GM12875 (cell line): ENCODE results near the gene BRSK2.

Experiments
- H3K4me3 ChIP-seq: one replicate; pipeline ENCODE4 v1.5.1; 2011; ENCODE audit warnings: low read depth, low read length, control low read depth
- TF ChIP-seq, protein P1 (sequence below): IDR thresholded peaks from 2 replicates; pipeline ENCODE4 v1.5.1; 2011; ENCODE audit warnings: low read depth, mild to moderate bottlenecking, control low read depth, inconsistent platforms, low read length, moderate library complexity, borderline replicate concordance; ENCODE audit not compliant: insufficient read depth

BRSK2 gene

DNA sequence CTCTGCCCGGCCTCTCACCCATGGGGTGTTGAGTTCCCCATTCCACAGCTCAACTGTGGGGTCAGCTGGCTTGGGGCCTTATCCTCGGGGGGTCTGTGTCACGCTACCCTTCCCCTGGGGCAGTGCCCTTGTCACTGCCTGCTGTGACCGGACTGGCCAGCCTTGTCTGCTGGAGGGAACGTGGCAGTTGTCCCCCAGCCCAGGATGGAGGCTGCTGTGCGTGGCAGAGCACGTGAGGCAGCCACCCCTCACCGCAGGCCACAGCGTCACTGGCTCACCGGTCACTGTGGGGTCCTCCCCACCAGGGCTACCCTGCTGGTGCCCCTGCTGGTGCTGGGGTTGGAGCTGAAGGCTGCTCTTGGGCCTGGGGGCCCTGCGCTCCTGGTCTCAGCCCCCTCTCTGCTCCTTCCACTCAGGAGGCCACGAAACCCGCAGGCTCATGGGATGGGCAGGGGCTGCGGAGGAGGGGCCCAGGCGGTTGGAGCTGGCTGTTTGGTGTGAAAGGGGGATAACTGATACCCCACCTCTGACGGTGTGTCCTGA lies 13.4 kb downstream of the BRSK2 start:
- no peak overlapping the region for H3K4me3 ChIP-seq
- TF ChIP-seq, protein P1, sequence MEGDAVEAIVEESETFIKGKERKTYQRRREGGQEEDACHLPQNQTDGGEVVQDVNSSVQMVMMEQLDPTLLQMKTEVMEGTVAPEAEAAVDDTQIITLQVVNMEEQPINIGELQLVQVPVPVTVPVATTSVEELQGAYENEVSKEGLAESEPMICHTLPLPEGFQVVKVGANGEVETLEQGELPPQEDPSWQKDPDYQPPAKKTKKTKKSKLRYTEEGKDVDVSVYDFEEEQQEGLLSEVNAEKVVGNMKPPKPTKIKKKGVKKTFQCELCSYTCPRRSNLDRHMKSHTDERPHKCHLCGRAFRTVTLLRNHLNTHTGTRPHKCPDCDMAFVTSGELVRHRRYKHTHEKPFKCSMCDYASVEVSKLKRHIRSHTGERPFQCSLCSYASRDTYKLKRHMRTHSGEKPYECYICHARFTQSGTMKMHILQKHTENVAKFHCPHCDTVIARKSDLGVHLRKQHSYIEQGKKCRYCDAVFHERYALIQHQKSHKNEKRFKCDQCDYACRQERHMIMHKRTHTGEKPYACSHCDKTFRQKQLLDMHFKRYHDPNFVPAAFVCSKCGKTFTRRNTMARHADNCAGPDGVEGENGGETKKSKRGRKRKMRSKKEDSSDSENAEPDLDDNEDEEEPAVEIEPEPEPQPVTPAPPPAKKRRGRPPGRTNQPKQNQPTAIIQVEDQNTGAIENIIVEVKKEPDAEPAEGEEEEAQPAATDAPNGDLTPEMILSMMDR = no peak

DNA sequence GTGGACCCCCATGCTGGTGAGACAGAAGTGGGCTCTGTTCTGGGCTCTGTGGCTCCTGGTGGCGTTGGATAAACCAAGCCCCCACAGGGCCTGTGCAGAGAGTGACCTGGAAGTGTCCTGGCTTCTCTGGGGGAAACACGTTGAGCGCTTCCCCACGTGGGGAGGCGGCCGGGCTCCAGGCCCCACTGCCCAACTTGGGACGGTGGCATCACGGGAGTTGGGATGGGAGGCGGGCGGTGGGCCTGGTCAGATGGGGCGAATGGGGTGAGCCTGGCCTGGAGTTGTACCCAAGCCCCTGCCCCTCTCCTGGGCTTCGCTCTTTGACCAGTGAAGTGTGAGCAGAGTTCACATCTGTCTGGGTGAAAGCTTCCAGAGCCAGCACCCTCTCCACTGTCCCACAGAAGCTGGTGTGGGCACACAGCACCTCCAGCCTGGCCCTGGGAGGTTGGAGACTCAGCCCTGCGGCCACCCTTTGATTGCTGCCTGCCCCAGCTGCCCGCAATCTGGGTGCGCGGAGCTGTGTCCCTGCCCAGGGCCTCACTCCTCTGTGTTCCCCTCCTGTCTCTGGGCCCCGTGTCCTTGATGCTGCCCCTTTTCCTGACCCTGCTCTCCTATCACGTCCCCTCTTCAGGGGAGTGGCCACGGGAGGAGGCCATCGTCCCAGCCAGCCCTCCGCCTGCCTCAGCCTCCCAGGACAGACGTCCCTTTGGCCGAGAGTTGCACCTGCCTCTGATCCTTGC lies 14.2 kb downstream of the BRSK2 start:
- no peak overlapping the region for H3K4me3 ChIP-seq
- TF ChIP-seq, protein P1 = no peak

DNA sequence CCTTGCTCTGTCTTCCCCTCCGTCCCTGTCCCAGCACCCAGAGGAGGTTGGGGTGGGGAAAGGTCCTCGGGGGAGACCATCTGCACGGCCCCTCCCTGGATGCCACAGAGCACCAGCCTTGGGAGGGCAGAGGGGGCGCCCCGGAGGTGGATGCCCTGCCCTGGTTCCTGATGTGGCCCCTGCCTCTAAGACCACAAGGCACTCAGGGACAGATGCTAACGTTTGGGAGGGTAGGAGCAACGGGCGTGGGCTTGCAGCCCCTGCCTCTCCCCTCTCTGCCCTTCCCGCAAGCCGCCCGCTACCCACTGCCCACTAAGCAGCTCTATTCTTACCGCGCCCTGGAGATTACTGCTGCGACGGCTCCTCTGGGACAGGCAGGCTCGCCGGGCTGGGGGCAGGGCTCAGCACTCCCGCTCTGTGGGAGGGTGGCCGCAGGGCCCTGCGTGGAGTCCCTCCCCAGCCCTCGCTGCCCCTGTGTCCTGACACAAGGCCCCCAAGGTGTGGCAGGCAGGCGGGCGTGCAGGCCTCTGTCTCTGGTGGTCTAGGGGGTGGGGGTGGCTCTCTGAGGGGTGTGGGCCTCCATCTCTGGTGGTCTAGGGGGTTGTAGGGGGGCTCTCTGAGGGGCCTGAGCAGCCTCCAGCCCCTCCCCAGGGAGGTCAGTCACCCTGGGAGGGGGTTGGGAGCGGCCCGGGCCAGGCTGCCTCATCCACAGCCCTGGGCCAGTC lies 14.9 kb downstream of the BRSK2 start:
- H3K4me3 ChIP-seq = no peak overlapping the region
- TF ChIP-seq, protein P1 = no peak

DNA sequence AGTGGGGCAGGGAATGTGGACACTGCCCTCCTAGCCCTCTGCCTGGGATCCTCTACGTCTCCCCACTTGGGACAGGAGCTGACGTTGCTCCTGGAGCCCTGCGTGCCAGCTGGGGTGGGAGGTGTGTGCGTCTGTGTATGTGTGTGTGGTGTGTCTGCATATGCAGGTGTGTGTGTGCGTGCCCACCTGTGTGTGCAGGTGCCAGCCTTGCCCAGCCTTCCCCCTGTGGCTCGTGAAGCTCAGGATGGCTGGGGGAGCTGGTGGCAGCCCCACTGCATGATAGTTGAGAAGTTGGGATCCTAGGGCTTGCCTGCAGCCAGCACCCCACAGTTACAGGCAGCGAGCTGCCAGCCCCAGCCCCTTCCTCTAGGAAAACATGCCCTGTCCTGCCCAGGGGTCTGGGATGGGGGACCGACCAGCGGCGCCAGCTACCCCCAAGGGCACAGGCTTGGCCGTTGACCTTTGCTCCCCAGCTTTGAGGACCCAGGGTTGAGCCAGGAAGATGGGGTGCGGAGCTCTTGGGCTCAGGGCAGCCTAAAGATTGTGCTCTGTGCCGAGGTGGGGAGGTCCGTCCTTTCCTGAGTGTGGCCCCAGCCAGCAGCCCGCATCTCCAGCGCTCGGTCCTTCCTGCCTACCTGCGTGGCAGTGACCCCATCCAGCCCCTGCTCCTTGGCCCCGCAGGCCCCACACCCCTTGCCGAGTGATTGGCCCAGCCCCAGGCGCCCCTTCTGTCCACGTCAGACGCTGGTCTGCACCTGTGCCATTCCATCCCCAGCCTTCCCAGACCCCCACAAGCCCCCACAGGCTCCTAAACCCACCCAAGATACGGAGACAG lies 15.7 kb downstream of the BRSK2 start:
- H3K4me3 ChIP-seq = no peak overlapping the region
- TF ChIP-seq, protein P1 = no peak

DNA sequence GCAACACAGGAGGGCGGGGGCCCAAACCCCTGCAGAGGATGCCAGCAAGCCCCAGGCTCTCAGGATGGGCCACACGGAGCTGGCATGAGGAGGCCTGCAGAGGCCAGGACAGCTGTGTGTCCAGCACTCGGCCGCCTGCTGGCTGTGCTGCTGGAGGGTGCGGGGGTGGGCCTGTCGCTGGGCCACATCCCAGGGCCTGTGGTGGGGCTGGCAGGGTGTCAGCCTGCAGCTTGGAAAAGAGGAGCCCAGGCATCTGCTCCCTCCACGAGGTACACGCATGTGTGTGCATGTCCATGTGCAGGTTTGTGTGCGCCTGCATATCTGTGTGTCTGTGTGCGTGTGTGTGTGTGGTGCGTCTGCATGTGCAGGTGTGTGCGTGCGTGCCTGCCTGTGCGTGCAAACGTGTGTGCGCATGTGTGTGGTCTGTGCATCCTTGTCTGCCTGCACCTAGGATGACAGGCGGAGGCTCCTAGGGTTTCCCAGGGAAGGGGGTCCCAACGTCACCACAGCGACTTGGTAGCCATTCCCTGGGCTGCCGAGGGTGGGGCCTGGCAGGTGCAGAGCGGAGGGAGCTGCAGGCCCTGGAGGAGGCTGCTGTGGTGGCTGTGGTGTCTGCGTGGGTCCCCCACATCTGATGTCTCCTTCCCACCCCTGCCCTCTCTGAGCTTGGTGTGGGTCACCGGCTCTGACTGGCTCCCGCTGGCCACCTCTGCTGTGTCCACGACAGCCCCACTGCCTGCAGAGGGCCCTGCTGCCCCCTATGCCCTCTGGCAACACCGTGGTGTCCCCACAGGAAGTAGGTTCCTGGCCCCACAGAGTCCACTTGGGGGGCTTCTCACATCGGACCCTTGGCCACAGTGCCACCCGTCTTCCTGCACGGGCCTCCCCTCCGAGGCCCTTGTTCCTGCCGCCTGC lies 17.1 kb downstream of the BRSK2 start:
- TF ChIP-seq, protein P1 = no peak
- no peak overlapping the region for H3K4me3 ChIP-seq

GRCh38 chr11:1407668-1408067 lies 17.9 kb downstream of the BRSK2 start:
- TF ChIP-seq, protein P1 = no peak
- H3K4me3 ChIP-seq = no peak overlapping the region
